WTC11 (cell line): ENCODE results near the gene CALN1.

ENCODE experiments used
- CTCF ChIP-seq: fragments of 200-600 bp; IDR thresholded peaks from 2 replicates; pipeline ENCODE4 v1.8.0; 2022; ENCODE audit warnings: antibody characterized with exemption
- ESRRA ChIP-seq: sonication (generic); formaldehyde crosslinking; IDR thresholded peaks from 2 replicates; pipeline ENCODE4 v1.8.1; 2022; ENCODE audit warnings: mild to moderate bottlenecking, missing genetic modification reagents, borderline replicate concordance
- MAX ChIP-seq: sonication (generic); formaldehyde crosslinking; IDR thresholded peaks from 2 replicates; pipeline ENCODE4 v1.8.0; 2022; ENCODE audit warnings: mild to moderate bottlenecking, missing genetic modification reagents

GRCh38 chr7:72313906-72314305 is 98.2 kb downstream of the CALN1 start:
- TF ChIP-seq CTCF (no peak), MAX (CRISPR knock-in tag) (no peak), ESRRA (CRISPR knock-in tag) (no peak)
